HEK293T (cell line): Measurements from ENCODE around the gene CCDC177.

Source experiments
- BHLHE40 ChIP-seq: fragments of 450-650 bp; IDR thresholded peaks from 2 replicates; pipeline ENCODE4 v1.6.1; 2016; ENCODE audit warnings: mild to moderate bottlenecking, moderate library complexity, borderline replicate concordance
- CTBP1 ChIP-seq: fragments of 450-650 bp; IDR thresholded peaks from 2 replicates; pipeline ENCODE4 v1.6.1; 2016; ENCODE audit warnings: borderline replicate concordance
- ELF4 ChIP-seq: fragments of 450-650 bp; IDR thresholded peaks from 2 replicates; pipeline ENCODE4 v1.6.1; 2017; ENCODE audit warnings: antibody characterized with exemption
- FOXA1 ChIP-seq: fragments of 450-650 bp; IDR thresholded peaks from 2 replicates; pipeline ENCODE4 v1.6.1; 2016; ENCODE audit warnings: mild to moderate bottlenecking
- FOXK2 ChIP-seq: fragments of 450-650 bp; IDR thresholded peaks from 2 replicates; pipeline ENCODE4 v1.6.1; 2016; ENCODE audit warnings: mild to moderate bottlenecking
- FOXM1 ChIP-seq: fragments of 450-650 bp; IDR thresholded peaks from 2 replicates; pipeline ENCODE4 v1.6.1; 2017; ENCODE audit warnings: mild to moderate bottlenecking, borderline replicate concordance
- HDGF ChIP-seq: fragments of 450-650 bp; IDR thresholded peaks from 2 replicates; pipeline ENCODE4 v1.6.1; 2017; ENCODE audit warnings: antibody characterized with exemption, borderline replicate concordance
- LEF1 ChIP-seq: fragments of 450-650 bp; IDR thresholded peaks from 2 replicates; pipeline ENCODE4 v1.6.1; 2017; ENCODE audit warnings: mild to moderate bottlenecking, borderline replicate concordance
- NFRKB ChIP-seq: fragments of 450-650 bp; IDR thresholded peaks from 2 replicates; pipeline ENCODE4 v1.6.1; 2016; ENCODE audit warnings: mild to moderate bottlenecking, moderate library complexity
- PKNOX1 ChIP-seq: fragments of 450-650 bp; IDR thresholded peaks from 2 replicates; pipeline ENCODE4 v1.6.1; 2016
- SUZ12 ChIP-seq: fragments of 450-650 bp; IDR thresholded peaks from 2 replicates; pipeline ENCODE4 v1.6.1; 2016; ENCODE audit warnings: mild to moderate bottlenecking
- TARDBP ChIP-seq: fragments of 450-650 bp; IDR thresholded peaks from 2 replicates; pipeline ENCODE4 v1.6.1; 2016
- ZNF384 ChIP-seq: fragments of 450-650 bp; IDR thresholded peaks from 2 replicates; pipeline ENCODE4 v1.6.1; 2016

- TF ChIP-seq FOXM1, result no peak
- no peak for TF ChIP-seq PKNOX1
- TF ChIP-seq FOXA1, result no peak
- TF ChIP-seq LEF1, result no peak
- no peak for TF ChIP-seq TARDBP
- TF ChIP-seq SUZ12, result no peak
- TF ChIP-seq CTBP1, result no peak
- no peak for TF ChIP-seq HDGF
- TF ChIP-seq NFRKB, result no peak
- no peak for TF ChIP-seq BHLHE40
- TF ChIP-seq FOXK2, result no peak
- TF ChIP-seq ZNF384, result no peak
- TF ChIP-seq ELF4, result no peak
These were observed 32.4 kb downstream of the CCDC177 start for GRCh38 chr14:69542311-69542710.
